Inferior parietal cortex (tissue), 1 donor: ENCODE data around the gene MBD3L1.

Source experiments
- DNase-seq: peaks from one replicate; pipeline ENCODE4 v3.0.0-alpha.2; 2016; ENCODE audit errors: extremely low spot score

The MBD3L1 gene

GRCh38 chr19:8880868-8881488, 48.8 kb downstream of the MBD3L1 start:
- DNase-seq: no peak

GRCh38 chr19:8881512-8881911, 49.3 kb downstream of the MBD3L1 start:
- no peak for DNase-seq

- DNase-seq: no peak
Measured at GRCh38 chr19:8884416-8884815, 52.2 kb downstream of the MBD3L1 start.

- no peak for DNase-seq
Measured at GRCh38 chr19:8887364-8887763, 55.2 kb downstream of the MBD3L1 start.

DNA sequence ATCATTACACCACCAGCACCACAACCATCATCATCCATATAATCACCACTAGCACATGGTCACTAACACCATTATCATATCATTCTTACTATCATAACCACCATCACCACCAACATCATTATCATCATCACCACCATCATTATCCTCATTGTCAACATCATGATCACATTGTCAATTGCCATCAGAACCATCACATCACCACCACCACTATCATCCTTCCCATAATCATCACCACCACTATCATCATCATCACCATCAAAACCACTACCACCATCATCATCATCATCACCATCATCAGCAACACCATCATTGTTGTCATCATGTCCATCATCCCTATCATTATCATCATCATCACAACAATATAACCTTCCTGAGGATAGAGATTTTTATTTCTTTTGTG, 58.1 kb downstream of the MBD3L1 start:
- no peak for DNase-seq
